Stomach (tissue), 4 donors: ENCODE data around the gene ANKRD33.

Experiments
- POLR2AphosphoS5 ChIP-seq, 3 donors: sonication (generic); formaldehyde crosslinking; IDR thresholded peaks; one replicate each; pipeline ENCODE4 v1.6.1; 2016; ENCODE audit warnings: antibody characterized with exemption in 3 of 3
- TF ChIP-seq, protein P1 (sequence below), 7 experiments: fragments of 450-650 bp in 4 of 7; fragments of 200-600 bp in 3 of 7; sonication (generic) in 3 of 7; IDR thresholded peaks; one replicate each; pipeline ENCODE4 v1.5.1; 2016 to 2019; ENCODE audit warnings: antibody characterized with exemption in 7 of 7, control low read depth in 2 of 7, mild to moderate bottlenecking in 1 of 7

DNA sequence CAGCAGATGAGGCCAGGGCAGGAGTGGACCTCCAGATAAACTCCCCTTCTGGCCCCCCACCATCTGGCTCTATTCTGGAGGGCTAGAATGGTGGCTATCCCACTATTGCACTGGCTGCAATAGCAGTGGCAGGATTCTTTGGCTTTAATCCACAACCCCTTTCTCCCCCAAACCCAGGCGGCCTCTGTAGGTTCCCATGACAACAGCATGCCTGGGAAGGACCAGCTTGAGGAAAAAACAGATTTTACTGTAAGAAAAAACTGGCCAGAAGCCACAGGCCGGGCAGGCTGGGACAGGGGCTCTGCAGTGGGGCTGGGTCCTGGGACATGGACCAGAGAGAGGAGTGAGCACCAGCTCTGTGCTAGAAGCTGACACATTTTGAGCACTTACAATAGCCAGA lies 50.0 kb downstream of the ANKRD33 start:
- TF ChIP-seq, protein P1, sequence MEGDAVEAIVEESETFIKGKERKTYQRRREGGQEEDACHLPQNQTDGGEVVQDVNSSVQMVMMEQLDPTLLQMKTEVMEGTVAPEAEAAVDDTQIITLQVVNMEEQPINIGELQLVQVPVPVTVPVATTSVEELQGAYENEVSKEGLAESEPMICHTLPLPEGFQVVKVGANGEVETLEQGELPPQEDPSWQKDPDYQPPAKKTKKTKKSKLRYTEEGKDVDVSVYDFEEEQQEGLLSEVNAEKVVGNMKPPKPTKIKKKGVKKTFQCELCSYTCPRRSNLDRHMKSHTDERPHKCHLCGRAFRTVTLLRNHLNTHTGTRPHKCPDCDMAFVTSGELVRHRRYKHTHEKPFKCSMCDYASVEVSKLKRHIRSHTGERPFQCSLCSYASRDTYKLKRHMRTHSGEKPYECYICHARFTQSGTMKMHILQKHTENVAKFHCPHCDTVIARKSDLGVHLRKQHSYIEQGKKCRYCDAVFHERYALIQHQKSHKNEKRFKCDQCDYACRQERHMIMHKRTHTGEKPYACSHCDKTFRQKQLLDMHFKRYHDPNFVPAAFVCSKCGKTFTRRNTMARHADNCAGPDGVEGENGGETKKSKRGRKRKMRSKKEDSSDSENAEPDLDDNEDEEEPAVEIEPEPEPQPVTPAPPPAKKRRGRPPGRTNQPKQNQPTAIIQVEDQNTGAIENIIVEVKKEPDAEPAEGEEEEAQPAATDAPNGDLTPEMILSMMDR (IDR thresholded peaks at IDR 0.05), result no peak
- TF ChIP-seq POLR2AphosphoS5 (IDR thresholded peaks at IDR 0.05), result no peak
